HL-60 (cell line): ENCODE results near the gene EBI3.

ENCODE experiments used
- DNase-seq, 2 experiments: peaks; one replicate each; pipeline ENCODE4 v3.0.0-alpha.2; 2010 to 2020; ENCODE audit warnings: low read depth in 1 of 2, low spot score in 1 of 2
- H3K27ac ChIP-seq: fragments of 250-450 bp; sonication (Bioruptor Pico); replicated peaks from 2 replicates; pipeline ENCODE4 v1.5.1; 2020; ENCODE audit warnings: mild to moderate bottlenecking, moderate library complexity
- H3K27me3 ChIP-seq: fragments of 250-450 bp; sonication (Bioruptor Pico); 2 replicates; pipeline ENCODE4 v1.5.1; 2021; ENCODE audit warnings: mild to moderate bottlenecking, moderate library complexity; ENCODE audit not compliant: insufficient read depth, poor library complexity, severe bottlenecking
- H3K4me3 ChIP-seq: replicated peaks from 2 replicates; pipeline ENCODE4 v1.5.1; 2011; ENCODE audit warnings: mild to moderate bottlenecking, control low read depth, low read length; ENCODE audit not compliant: insufficient read depth
- CTCF ChIP-seq: IDR thresholded peaks from one replicate; pipeline ENCODE4 v1.5.1; 2011; ENCODE audit warnings: low read length, control low read depth, inconsistent platforms; ENCODE audit not compliant: insufficient read depth
- GABPA ChIP-seq: IDR thresholded peaks from 2 replicates; pipeline ENCODE4 v1.6.1; 2012; ENCODE audit warnings: low read depth
- POLR2AphosphoS5 ChIP-seq: IDR thresholded peaks from 2 replicates; pipeline ENCODE4 v1.6.1; 2012; ENCODE audit warnings: low read depth
- REST ChIP-seq: IDR thresholded peaks from 2 replicates; pipeline ENCODE4 v1.6.1; 2012; ENCODE audit warnings: low read depth; ENCODE audit not compliant: insufficient replicate concordance
- SPI1 ChIP-seq: IDR thresholded peaks from 2 replicates; pipeline ENCODE4 v1.6.1; 2012; ENCODE audit warnings: low read depth, mild to moderate bottlenecking, borderline replicate concordance

Gene EBI3

GRCh38 chr19:4232614-4233281, 3.4 kb downstream of the EBI3 start:
- Histone ChIP-seq H3K27me3 (peaks cover 7% of the 10 kb centered on the region), H3K27ac (no peak overlapping the region), H3K4me3 (no peak overlapping the region)
- TF ChIP-seq REST (no peak), GABPA (no peak), SPI1 (no peak), CTCF (no peak), POLR2AphosphoS5 (no peak)
- DNase-seq, result no peak

GRCh38 chr19:4233282-4233853, 4.0 kb downstream of the EBI3 start:
- Histone ChIP-seq H3K4me3 (no peak overlapping the region), H3K27ac (no peak overlapping the region), H3K27me3 (peaks cover 6% of the 10 kb centered on the region)
- peak in 1 of 2 experiments; percentile 62 for DNase-seq
- TF ChIP-seq POLR2AphosphoS5 (no peak), CTCF (peak; percentile 77)

GRCh38 chr19:4234142-4234861, 5.0 kb downstream of the EBI3 start:
- no peak for DNase-seq
- TF ChIP-seq SPI1 (no peak), POLR2AphosphoS5 (no peak), REST (no peak), CTCF (no peak)
- H3K27me3 ChIP-seq, result no peaks in the 10 kb centered on the region
- no peak overlapping the region for H3K27ac ChIP-seq
- no peak overlapping the region for H3K4me3 ChIP-seq
